ENCODE data around the gene ATP6V0B.

- no peak for TF ChIP-seq POLR2AphosphoS5 (IDR thresholded peaks at IDR 0.05; ENCODE audit: low read depth, low read length)
- TF ChIP-seq POLR2A (IDR thresholded peaks at IDR 0.05; ENCODE audit: low read depth, low read length), result no peak
- no peak for TF ChIP-seq SPI1 (IDR thresholded peaks at IDR 0.05; ENCODE audit: low read depth, low read length)
- no peak for TF ChIP-seq TAF1 (IDR thresholded peaks at IDR 0.05; ENCODE audit: low read depth, low read length)
- TF ChIP-seq POU2F2 (IDR thresholded peaks at IDR 0.05; ENCODE audit: low read depth, low read length), result no peak
- no peak for TF ChIP-seq PAX5 (IDR thresholded peaks at IDR 0.05; ENCODE audit: insufficient read depth, low read length, severe bottlenecking)
These were observed 5.7 kb downstream of the ATP6V0B start for GRCh38 chr1:43980255-43981134.
